WTC11 (cell line): ENCODE measurements around the gene FCSK. TPM values are rescaled to one million over a fixed set of nuclear protein-coding genes. Genes with fewer than 3 reads are reported as not detected.

ENCODE experiments used
- ATAC-seq: fragments of 200-7000 bp; cut with Tn5 transposase; 2 replicates; pipeline ENCODE4 v1.10.0; 2021; ENCODE audit warnings: mild to moderate bottlenecking, moderate library complexity
- CTCF ChIA-PET: fragments of 300-600 bp; sonication (Branson Sonifier 250); formaldehyde crosslinking; loops from one replicate; lab custom pipeline; 2021; ENCODE audit warnings: antibody characterized with exemption; lab: Charles Lee
- POLR2A ChIA-PET: fragments of 350-600 bp; sonication (Branson Sonifier 250); formaldehyde crosslinking; loops from one replicate; lab custom pipeline; 2021; ENCODE audit warnings: antibody characterized with exemption; lab: Charles Lee
- DNase-seq: peaks from one replicate; pipeline ENCODE4 v3.0.0; 2021; ENCODE audit warnings: low spot score
- H3K27ac Mint-ChIP-seq: 2 replicates; pipeline ENCODE4 v1.8.0; 2021; ENCODE audit warnings: mixed read lengths
- H3K27me3 Mint-ChIP-seq: 2 replicates; pipeline ENCODE4 v1.8.0; 2021; ENCODE audit warnings: low read depth, mild to moderate bottlenecking, moderate library complexity, mixed read lengths
- H3K36me3 Mint-ChIP-seq: 2 replicates; pipeline ENCODE4 v1.8.0; 2021; ENCODE audit warnings: mixed read lengths
- H3K4me1 Mint-ChIP-seq: 2 replicates; pipeline ENCODE4 v1.8.0; 2022; ENCODE audit warnings: mixed read lengths
- H3K4me3 Mint-ChIP-seq: 2 replicates; pipeline ENCODE4 v1.8.0; 2021; ENCODE audit warnings: mild to moderate bottlenecking, moderate library complexity, mixed read lengths
- H3K9me3 Mint-ChIP-seq: 2 replicates; pipeline ENCODE4 v1.8.0; 2021; ENCODE audit warnings: mixed read lengths
- FOXK1 ChIP-seq: sonication (generic); formaldehyde crosslinking; IDR thresholded peaks from 2 replicates; pipeline ENCODE4 v1.8.0; 2022; ENCODE audit warnings: mild to moderate bottlenecking, moderate library complexity, missing genetic modification reagents
- FOXP1 ChIP-seq: sonication (generic); formaldehyde crosslinking; IDR thresholded peaks from 2 replicates; pipeline ENCODE4 v1.8.0; 2022; ENCODE audit warnings: missing genetic modification reagents, mild to moderate bottlenecking, moderate library complexity, borderline replicate concordance
- GRHL2 ChIP-seq: fragments of 250-450 bp; sonication (Bioruptor Pico); IDR thresholded peaks from 2 replicates; pipeline ENCODE4 v1.8.0; 2022; ENCODE audit warnings: mild to moderate bottlenecking, moderate library complexity; ENCODE audit not compliant: insufficient replicate concordance, severe bottlenecking
- HMGA2 ChIP-seq: fragments of 250-450 bp; sonication (Bioruptor Pico); IDR thresholded peaks from 2 replicates; pipeline ENCODE4 v1.4.0; 2021; ENCODE audit warnings: mild to moderate bottlenecking, moderate library complexity
- JAZF1 ChIP-seq: fragments of 250-450 bp; sonication (Bioruptor Pico); IDR thresholded peaks from 2 replicates; pipeline ENCODE4 v1.9.0; 2021; ENCODE audit warnings: moderate library complexity, mild to moderate bottlenecking, inconsistent platforms
- JUN ChIP-seq: sonication (generic); formaldehyde crosslinking; IDR thresholded peaks from 2 replicates; pipeline ENCODE4 v1.8.0; 2023; ENCODE audit warnings: mild to moderate bottlenecking, missing genetic modification reagents
- SMAD4 ChIP-seq: sonication (generic); formaldehyde crosslinking; IDR thresholded peaks from 2 replicates; pipeline ENCODE4 v1.8.0; 2022; ENCODE audit warnings: mild to moderate bottlenecking, missing genetic modification reagents
- TCF7 ChIP-seq: sonication (generic); formaldehyde crosslinking; IDR thresholded peaks from 2 replicates; pipeline ENCODE4 v1.8.0; 2022; ENCODE audit warnings: mild to moderate bottlenecking, low read depth, missing genetic modification reagents, moderate library complexity
- TEAD1 ChIP-seq: sonication (generic); formaldehyde crosslinking; IDR thresholded peaks from 2 replicates; pipeline ENCODE4 v1.8.0; 2022; ENCODE audit warnings: mild to moderate bottlenecking, missing genetic modification reagents
- TEAD4 ChIP-seq: sonication (generic); formaldehyde crosslinking; IDR thresholded peaks from 2 replicates; pipeline ENCODE4 v1.8.0; 2022; ENCODE audit warnings: mild to moderate bottlenecking, missing genetic modification reagents
- ZNF232 ChIP-seq: sonication (generic); formaldehyde crosslinking; IDR thresholded peaks from 2 replicates; pipeline ENCODE4 v1.8.0; 2022; ENCODE audit warnings: mild to moderate bottlenecking, missing genetic modification reagents
- total RNA-seq: library from RNA; stranded (reverse); gene quantifications from 3 replicates; pipeline ENCODE4 v1.2.3, GENCODE V29; 2021
- TF ChIP-seq, protein P1 (sequence below): sonication (generic); formaldehyde crosslinking; conservative IDR thresholded peaks from 2 replicates; pipeline ENCODE4 v1.8.1; 2023; ENCODE audit warnings: mild to moderate bottlenecking, low read depth, missing genetic modification reagents, moderate library complexity
- TF ChIP-seq, protein P2 (sequence below): fragments of 250-450 bp; sonication (Bioruptor Pico); IDR thresholded peaks from 2 replicates; pipeline ENCODE4 v1.9.0; 2021; ENCODE audit warnings: mild to moderate bottlenecking
- TF ChIP-seq, protein P3 (sequence below): sonication (generic); formaldehyde crosslinking; IDR thresholded peaks from 2 replicates; pipeline ENCODE4 v1.8.1; 2022; ENCODE audit warnings: low read depth, mild to moderate bottlenecking, moderate library complexity, missing genetic modification reagents, borderline replicate concordance
- TF ChIP-seq, protein P4 (sequence below): fragments of 250-450 bp; sonication (Bioruptor Pico); IDR thresholded peaks from 2 replicates; pipeline ENCODE4 v1.8.0; 2021; ENCODE audit warnings: mild to moderate bottlenecking
- TF ChIP-seq, protein P5 (sequence below): fragments of 200-600 bp; IDR thresholded peaks from 2 replicates; pipeline ENCODE4 v1.8.0; 2022; ENCODE audit warnings: antibody characterized with exemption
- TF ChIP-seq, protein P6 (sequence below): sonication (generic); formaldehyde crosslinking; IDR thresholded peaks from 2 replicates; pipeline ENCODE4 v1.8.1; 2022; ENCODE audit warnings: missing genetic modification reagents, borderline replicate concordance
- TF ChIP-seq, protein P7 (sequence below): sonication (generic); formaldehyde crosslinking; IDR thresholded peaks from 2 replicates; pipeline ENCODE4 v1.8.1; 2023; ENCODE audit warnings: mild to moderate bottlenecking, missing genetic modification reagents

FCSK gene
- total RNA-seq, 1 experiment from 2014 or later, result 10.6 TPM

DNA sequence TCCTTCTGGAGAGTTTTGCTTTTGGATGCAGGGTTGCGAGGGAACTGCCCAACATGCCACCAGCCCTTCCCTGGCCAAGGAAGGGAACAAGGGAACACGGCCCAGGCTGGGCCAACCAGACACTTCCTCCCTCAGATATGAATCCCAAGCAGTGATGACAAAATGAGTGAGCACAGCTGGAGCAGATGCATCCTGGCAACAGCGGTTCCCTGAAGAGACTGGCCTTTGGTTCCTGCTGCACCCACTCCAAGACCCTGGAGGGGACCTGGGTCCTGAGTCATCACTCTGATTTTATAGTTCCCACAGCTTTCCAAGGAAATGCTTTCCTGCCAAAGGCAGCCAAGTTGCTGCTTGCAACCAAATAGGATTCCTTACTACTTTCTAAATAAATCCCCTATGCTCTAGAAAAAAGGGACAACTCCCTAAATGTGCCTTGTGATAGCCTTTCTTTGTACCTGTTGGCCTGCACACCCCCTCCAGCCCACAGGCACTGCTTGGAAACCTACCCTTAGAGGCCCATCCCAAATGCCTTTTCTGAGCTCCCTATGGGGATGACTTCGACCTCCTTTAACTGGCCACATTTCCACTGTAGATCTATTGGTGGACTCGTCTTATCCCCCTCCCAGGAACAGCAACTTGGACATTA lies 20.8 kb upstream of the FCSK start:
- H3K27me3 Mint-ChIP-seq, result no peaks in the 10 kb centered on the region
- no peaks in the 10 kb centered on the region for H3K9me3 Mint-ChIP-seq
- CTCF ChIA-PET, result interaction anchor here (1.4 to 2.8 kb wide), 2 partner anchors 37 to 53 kb away, joined by 5 to 10 read pairs; no protein-coding TSS in a partner anchor

DNA sequence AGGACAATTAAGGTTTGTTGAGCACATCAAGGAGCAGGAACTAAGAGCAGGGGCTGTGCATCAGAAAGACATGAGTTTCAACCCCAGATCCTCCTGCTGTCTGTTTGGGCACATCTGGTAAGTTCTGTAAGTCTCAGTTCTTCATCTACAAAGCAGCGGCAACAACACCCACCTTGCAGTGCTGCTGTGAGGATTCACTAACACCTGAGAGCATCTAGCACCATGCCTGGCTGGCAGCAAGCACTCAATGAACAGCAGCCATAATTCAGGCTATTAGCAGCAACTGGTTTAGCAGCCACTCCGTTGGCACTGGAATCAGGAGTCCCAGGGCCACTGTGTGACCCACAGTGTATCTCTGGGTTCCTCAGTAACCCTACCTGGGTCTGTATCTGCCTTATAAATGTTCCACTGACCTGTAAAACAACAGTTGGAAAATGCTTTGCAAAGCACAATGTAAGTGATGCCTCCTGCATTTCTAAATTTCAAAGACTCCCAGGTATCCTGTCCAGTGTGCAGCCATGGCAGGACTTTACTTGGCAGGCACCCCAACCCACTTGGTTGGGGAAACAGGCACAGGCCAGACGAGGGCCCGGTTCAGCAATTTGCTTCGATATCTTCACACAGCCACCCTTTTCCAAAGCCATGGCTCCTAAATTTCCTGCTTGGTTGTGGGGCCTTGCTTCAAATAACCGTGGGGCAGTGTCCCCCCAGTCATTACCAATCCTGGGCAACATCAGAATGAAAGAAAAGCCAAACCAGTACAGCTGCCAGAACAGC lies 19.7 kb upstream of the FCSK start:
- Mint-ChIP-seq H3K27me3 (no peaks in the 10 kb centered on the region), H3K4me3 (no peak overlapping the region), H3K36me3 (peaks cover 9% of the 10 kb centered on the region; the same call in 1 of the 2 replicates), H3K27ac (peak overlapping the region; percentile 53; the same call in 1 of the 2 replicates), H3K9me3 (no peaks in the 10 kb centered on the region), H3K4me1 (peaks cover 67% of the 10 kb centered on the region)
- DNase-seq, result no peak
- no peak for ATAC-seq
- CTCF ChIA-PET, result interaction anchor here (2.8 kb wide), 1 partner anchor 36 kb away, joined by 10 read pairs; no protein-coding TSS in a partner anchor
- TF ChIP-seq FOXP1 (CRISPR knock-in tag), result no peak
- no peak for TF ChIP-seq TEAD4
- TF ChIP-seq, protein P1, sequence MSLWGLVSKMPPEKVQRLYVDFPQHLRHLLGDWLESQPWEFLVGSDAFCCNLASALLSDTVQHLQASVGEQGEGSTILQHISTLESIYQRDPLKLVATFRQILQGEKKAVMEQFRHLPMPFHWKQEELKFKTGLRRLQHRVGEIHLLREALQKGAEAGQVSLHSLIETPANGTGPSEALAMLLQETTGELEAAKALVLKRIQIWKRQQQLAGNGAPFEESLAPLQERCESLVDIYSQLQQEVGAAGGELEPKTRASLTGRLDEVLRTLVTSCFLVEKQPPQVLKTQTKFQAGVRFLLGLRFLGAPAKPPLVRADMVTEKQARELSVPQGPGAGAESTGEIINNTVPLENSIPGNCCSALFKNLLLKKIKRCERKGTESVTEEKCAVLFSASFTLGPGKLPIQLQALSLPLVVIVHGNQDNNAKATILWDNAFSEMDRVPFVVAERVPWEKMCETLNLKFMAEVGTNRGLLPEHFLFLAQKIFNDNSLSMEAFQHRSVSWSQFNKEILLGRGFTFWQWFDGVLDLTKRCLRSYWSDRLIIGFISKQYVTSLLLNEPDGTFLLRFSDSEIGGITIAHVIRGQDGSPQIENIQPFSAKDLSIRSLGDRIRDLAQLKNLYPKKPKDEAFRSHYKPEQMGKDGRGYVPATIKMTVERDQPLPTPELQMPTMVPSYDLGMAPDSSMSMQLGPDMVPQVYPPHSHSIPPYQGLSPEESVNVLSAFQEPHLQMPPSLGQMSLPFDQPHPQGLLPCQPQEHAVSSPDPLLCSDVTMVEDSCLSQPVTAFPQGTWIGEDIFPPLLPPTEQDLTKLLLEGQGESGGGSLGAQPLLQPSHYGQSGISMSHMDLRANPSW (CRISPR knock-in tag), result no peak
- TF ChIP-seq SMAD4 (CRISPR knock-in tag), result no peak
- TF ChIP-seq, protein P2, sequence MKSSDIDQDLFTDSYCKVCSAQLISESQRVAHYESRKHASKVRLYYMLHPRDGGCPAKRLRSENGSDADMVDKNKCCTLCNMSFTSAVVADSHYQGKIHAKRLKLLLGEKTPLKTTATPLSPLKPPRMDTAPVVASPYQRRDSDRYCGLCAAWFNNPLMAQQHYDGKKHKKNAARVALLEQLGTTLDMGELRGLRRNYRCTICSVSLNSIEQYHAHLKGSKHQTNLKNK, result no peak
- TF ChIP-seq, protein P3, sequence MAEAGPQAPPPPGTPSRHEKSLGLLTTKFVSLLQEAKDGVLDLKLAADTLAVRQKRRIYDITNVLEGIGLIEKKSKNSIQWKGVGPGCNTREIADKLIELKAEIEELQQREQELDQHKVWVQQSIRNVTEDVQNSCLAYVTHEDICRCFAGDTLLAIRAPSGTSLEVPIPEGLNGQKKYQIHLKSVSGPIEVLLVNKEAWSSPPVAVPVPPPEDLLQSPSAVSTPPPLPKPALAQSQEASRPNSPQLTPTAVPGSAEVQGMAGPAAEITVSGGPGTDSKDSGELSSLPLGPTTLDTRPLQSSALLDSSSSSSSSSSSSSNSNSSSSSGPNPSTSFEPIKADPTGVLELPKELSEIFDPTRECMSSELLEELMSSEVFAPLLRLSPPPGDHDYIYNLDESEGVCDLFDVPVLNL, result no peak
- TF ChIP-seq TCF7 (CRISPR knock-in tag), result no peak
- POLR2A ChIA-PET, result no interaction called here

More for the DNA sequence above, 20.8 kb upstream of the FCSK start:
- TF ChIP-seq HMGA2, result no peak
- TF ChIP-seq, protein P4, sequence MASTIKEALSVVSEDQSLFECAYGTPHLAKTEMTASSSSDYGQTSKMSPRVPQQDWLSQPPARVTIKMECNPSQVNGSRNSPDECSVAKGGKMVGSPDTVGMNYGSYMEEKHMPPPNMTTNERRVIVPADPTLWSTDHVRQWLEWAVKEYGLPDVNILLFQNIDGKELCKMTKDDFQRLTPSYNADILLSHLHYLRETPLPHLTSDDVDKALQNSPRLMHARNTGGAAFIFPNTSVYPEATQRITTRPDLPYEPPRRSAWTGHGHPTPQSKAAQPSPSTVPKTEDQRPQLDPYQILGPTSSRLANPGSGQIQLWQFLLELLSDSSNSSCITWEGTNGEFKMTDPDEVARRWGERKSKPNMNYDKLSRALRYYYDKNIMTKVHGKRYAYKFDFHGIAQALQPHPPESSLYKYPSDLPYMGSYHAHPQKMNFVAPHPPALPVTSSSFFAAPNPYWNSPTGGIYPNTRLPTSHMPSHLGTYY (CRISPR knock-in tag), result no peak
- TF ChIP-seq, protein P5, sequence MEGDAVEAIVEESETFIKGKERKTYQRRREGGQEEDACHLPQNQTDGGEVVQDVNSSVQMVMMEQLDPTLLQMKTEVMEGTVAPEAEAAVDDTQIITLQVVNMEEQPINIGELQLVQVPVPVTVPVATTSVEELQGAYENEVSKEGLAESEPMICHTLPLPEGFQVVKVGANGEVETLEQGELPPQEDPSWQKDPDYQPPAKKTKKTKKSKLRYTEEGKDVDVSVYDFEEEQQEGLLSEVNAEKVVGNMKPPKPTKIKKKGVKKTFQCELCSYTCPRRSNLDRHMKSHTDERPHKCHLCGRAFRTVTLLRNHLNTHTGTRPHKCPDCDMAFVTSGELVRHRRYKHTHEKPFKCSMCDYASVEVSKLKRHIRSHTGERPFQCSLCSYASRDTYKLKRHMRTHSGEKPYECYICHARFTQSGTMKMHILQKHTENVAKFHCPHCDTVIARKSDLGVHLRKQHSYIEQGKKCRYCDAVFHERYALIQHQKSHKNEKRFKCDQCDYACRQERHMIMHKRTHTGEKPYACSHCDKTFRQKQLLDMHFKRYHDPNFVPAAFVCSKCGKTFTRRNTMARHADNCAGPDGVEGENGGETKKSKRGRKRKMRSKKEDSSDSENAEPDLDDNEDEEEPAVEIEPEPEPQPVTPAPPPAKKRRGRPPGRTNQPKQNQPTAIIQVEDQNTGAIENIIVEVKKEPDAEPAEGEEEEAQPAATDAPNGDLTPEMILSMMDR, result no peak
- TF ChIP-seq JUN, result no peak
- TF ChIP-seq GRHL2 (CRISPR knock-in tag), result no peak
- TF ChIP-seq, protein P6, sequence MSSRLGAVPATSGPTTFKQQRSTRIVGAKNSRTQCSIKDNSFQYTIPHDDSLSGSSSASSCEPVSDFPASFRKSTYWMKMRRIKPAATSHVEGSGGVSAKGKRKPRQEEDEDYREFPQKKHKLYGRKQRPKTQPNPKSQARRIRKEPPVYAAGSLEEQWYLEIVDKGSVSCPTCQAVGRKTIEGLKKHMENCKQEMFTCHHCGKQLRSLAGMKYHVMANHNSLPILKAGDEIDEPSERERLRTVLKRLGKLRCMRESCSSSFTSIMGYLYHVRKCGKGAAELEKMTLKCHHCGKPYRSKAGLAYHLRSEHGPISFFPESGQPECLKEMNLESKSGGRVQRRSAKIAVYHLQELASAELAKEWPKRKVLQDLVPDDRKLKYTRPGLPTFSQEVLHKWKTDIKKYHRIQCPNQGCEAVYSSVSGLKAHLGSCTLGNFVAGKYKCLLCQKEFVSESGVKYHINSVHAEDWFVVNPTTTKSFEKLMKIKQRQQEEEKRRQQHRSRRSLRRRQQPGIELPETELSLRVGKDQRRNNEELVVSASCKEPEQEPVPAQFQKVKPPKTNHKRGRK (CRISPR knock-in tag), result no peak
- TF ChIP-seq, protein P7, sequence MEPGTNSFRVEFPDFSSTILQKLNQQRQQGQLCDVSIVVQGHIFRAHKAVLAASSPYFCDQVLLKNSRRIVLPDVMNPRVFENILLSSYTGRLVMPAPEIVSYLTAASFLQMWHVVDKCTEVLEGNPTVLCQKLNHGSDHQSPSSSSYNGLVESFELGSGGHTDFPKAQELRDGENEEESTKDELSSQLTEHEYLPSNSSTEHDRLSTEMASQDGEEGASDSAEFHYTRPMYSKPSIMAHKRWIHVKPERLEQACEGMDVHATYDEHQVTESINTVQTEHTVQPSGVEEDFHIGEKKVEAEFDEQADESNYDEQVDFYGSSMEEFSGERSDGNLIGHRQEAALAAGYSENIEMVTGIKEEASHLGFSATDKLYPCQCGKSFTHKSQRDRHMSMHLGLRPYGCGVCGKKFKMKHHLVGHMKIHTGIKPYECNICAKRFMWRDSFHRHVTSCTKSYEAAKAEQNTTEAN (CRISPR knock-in tag), result no peak
- no peak for TF ChIP-seq ZNF232 (CRISPR knock-in tag)
- TF ChIP-seq FOXK1 (CRISPR knock-in tag), result no peak
- TF ChIP-seq TEAD1 (CRISPR knock-in tag), result no peak
- TF ChIP-seq JAZF1 (CRISPR knock-in tag), result no peak
- H3K4me3 Mint-ChIP-seq, result no peak overlapping the region
- ATAC-seq (no peak), DNase-seq (no peak)
- peaks cover 73% of the 10 kb centered on the region for H3K4me1 Mint-ChIP-seq
- POLR2A ChIA-PET, result interaction anchor here (0.8 kb wide), 1 partner anchor 12 kb away, joined by 3 read pairs; no protein-coding TSS in a partner anchor
- peak overlapping the region; percentile 86 for H3K27ac Mint-ChIP-seq
- H3K36me3 Mint-ChIP-seq, result peaks cover 9% of the 10 kb centered on the region; the same call in 1 of the 2 replicates
